Stimulated activated CD8-positive, alpha-beta memory T cell treated with anti-CD3 and anti-CD28 coated beads, Interleukin-12 subunit alpha, Interleukin-12 subunit beta, amount 100 ng/mL, for 24 hours (primary cell): ENCODE data around the gene CACUL1.

Source experiments
- DNase-seq: peaks from one replicate; pipeline ENCODE4 v3.0.0-alpha.2; 2020; ENCODE audit errors: extremely low read depth

CACUL1 gene

DNA sequence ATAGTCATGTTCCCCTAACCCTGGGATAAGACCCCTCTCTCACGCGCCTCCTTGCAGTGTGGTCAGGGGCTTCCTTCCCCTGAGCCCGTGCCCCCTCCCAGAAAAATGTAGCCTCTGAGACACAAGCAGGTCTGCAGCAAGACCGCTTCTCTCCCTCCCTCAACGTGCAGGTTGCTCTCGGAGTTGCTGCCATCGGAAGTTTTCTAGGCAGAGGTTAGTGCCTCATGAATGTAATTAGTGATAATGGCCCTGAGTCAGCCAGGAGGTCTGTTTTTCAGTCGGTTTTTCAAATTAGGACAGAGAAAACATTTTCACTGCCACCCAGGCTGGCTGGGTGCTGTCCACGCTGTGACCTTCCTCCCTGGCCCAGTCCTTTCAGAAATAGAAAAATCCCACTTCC is 116.1 kb downstream of the CACUL1 start:
- DNase-seq: no peak

DNA sequence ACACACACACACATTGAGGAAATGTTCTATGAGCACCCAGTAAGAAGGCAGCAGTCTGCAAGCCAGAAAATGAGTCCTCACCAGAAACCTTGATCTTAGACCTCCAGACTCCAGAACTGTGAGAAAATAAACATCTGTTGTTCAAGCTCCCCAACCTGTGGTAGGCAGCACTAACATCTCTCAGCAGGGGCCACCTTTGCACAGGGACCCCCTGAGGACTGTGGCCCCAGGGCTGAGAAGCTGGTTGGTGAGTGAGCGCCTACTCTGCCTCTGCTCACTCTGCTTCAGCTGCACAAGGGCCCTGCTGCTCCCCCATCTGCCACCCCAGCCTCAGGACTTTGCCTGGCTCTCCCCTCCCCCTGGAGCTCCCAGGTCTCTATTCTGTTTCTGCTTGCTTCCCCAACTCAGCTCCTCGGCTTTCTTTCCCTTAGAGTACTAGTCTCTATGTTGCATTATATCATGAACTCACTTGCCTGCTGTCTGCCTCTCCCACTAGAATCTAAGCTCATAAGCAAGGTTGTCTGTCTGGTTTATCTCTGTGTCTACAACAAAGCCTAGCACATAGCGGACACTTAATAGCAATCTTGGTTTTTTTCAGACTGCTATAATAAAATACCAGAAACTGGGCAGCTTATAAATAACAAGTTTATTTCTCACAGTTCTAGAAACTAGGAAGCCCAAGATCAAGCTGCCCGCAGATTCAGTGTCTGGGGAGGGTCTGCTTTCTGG is 118.9 kb downstream of the CACUL1 start:
- DNase-seq: no peak

GRCh38 chr10:118633786-118634185 is 121.0 kb downstream of the CACUL1 start:
- no peak for DNase-seq

DNA sequence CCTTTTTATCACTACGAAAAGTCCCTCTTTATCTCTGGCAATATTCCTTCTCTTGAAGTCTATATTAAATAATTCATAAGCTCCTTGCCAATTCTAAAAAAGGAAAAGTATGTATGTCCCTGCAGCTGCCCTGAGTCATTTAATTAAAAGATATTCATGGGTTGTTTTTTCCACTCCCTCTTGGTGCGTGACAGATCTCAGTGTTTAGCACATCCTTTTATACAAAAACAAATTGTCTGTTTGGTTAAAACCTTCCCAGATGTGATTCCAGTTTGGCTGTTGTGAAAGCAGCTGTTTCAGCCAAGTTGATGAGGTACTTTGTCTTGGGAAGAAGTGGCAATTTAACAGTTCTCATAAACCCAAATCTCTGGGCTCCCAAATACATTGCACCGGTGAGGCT is 125.6 kb downstream of the CACUL1 start:
- DNase-seq: no peak

- no peak for DNase-seq
Measured at GRCh38 chr10:118628397-118628796, 126.4 kb downstream of the CACUL1 start.

GRCh38 chr10:118626953-118627352 is 127.8 kb downstream of the CACUL1 start:
- DNase-seq: no peak
